WTC11 (cell line): ENCODE data around the gene RAB4A.

Source experiments
- CTCF ChIP-seq: fragments of 200-600 bp; IDR thresholded peaks from 2 replicates; pipeline ENCODE4 v1.8.0; 2022; ENCODE audit warnings: antibody characterized with exemption
- FOXJ3 ChIP-seq: sonication (generic); formaldehyde crosslinking; IDR thresholded peaks from 2 replicates; pipeline ENCODE4 v1.9.0; 2021; ENCODE audit warnings: missing genetic modification reagents, mild to moderate bottlenecking, borderline replicate concordance
- NFE2L1 ChIP-seq: sonication (generic); formaldehyde crosslinking; IDR thresholded peaks from 2 replicates; pipeline ENCODE4 v1.8.1; 2023; ENCODE audit warnings: missing genetic modification reagents
- RELA ChIP-seq: sonication (generic); formaldehyde crosslinking; IDR thresholded peaks from 2 replicates; pipeline ENCODE4 v1.8.1; 2022; ENCODE audit warnings: missing genetic modification reagents, mild to moderate bottlenecking, borderline replicate concordance
- ZNF425 ChIP-seq: fragments of 250-450 bp; sonication (Bioruptor Pico); conservative IDR thresholded peaks from 2 replicates; pipeline ENCODE4 v1.9.0; 2021; ENCODE audit warnings: mild to moderate bottlenecking

- TF ChIP-seq CTCF (no peak), FOXJ3 (CRISPR knock-in tag) (no peak), ZNF425 (no peak), RELA (CRISPR knock-in tag) (no peak), NFE2L1 (no peak)
Measured at GRCh38 chr1:229238674-229239415, 32.1 kb upstream of the RAB4A start.
